Skin epidermis (tissue), 12 donors: ENCODE measurements around the gene ZNF366.

Source experiments
- H3K27ac ChIP-seq, 21 experiments: fragments of 200-600 bp; sonication (generic) in 11 of 21; one replicate each; pipeline ENCODE4 v1.5.0; 2020; ENCODE audit warnings: mild to moderate bottlenecking in 3 of 21, inconsistent platforms in 2 of 21, moderate library complexity in 2 of 21
- H3K4me3 ChIP-seq, 7 experiments: fragments of 200-600 bp; sonication (generic) in 2 of 7; one replicate each; pipeline ENCODE4 v1.5.0; 2020; ENCODE audit warnings: inconsistent platforms in 2 of 7, mild to moderate bottlenecking in 2 of 7, moderate library complexity in 1 of 7

ZNF366 gene

DNA sequence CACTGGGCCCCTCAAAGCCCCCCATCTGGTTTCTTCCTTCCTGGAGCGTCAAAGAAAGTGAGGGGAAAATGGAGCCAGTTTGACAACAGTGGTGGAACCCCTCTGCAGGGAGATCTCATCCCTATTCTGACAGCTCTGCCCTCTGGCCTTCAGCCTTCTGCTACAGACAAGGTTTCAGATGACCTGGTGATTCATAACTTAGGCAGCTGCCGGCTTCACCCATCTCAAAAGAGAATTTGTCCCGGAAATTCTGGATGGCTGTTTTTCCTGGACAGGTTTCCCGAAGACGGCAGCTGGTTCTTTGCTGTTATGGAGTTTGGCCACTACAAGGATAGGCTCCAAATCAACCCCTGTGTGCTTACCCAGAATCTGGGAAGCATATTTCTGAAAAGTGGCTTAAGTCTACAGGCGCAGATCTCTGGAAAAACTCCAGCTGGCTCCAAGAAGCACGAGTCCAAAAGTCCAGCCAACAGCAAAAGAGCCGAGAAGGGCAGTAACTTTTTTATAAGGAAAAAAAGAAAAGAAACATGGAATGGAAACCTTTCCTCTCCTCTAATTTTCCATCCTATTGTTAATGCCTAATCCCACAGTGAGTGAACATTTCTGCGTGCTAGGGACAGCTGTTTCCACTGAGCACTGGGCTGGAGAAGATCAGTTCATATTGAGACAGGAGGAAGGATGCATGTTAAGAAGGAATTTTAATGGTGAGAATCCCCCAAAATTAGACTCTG, 54.5 kb downstream of the ZNF366 start:
- Histone ChIP-seq H3K4me3 (no peak overlapping the region), H3K27ac (peak overlapping the region in 20 of 21 experiments; percentile 18 to 95 (median 81))

- peak overlapping the region in 20 of 21 experiments; percentile 62 to 95 (median 83) for H3K27ac ChIP-seq
- H3K4me3 ChIP-seq: no peak overlapping the region
Observed at GRCh38 chr5:72451741-72452505, 55.3 kb downstream of the ZNF366 start.

GRCh38 chr5:72448368-72448767, 58.8 kb downstream of the ZNF366 start:
- Histone ChIP-seq H3K4me3 (no peak overlapping the region), H3K27ac (no peak overlapping the region)

DNA sequence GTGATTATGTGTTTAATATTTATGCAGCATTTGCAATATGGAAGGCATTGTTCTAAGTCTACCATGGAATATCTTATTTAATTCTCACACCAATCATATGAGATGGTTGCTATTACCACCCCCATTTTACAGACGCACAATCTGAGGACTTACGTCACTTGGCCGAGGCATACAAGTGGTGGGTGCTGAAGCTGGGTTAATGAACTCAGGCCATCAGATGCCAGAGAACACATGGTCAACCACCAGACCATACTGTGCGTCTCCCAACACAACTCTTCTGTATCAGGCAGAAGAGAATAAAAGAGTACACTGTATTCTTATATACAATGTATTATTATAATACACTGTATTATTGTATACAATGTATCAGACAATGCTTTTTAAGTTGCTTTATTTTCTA, 59.5 kb downstream of the ZNF366 start:
- Histone ChIP-seq H3K4me3 (no peak overlapping the region), H3K27ac (no peak overlapping the region)

DNA sequence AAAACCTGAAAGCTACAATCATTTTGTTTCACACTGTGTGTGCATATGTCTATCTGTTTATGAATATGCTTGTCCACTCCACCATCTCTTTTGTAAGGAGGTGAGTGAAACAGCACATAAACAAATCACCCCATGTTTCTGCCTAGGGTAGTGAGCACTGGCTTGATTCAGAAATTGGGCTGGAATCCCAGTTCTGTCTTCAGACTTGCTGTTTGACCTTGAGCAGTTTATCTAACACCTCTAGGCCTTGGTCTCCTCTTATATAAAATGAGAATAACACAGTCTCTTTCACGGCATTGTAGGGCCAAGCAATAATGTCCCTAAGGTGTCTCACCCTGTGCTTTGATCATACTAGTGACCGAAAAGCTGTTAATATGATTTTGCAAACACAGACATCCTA, 61.2 kb downstream of the ZNF366 start:
- H3K27ac ChIP-seq: no peak overlapping the region
- no peak overlapping the region for H3K4me3 ChIP-seq

DNA sequence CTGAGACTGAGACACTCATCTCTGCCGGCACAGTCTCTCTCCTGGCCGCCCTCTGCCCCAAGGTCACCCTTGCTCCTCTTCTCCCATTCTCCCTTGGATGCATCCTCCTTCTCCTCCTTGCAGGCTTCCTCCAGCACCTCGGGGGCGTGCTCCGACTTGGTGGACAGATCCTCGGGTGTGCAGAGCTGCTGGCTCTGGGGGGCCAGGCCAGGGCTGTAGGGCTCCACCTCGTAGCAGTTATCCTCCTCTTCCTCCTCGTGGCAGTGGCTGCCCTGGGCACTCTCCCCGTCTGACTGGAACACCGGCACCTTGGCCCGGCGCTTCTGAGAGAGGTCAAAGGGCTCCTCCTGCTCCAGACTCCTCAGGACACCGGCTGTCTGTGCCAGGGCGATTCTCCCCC, 63.3 kb downstream of the ZNF366 start:
- Histone ChIP-seq H3K4me3 (no peak overlapping the region), H3K27ac (no peak overlapping the region)

- Histone ChIP-seq H3K4me3 (no peak overlapping the region), H3K27ac (peak overlapping the region in 17 of 21 experiments; percentile 1 to 86 (median 70))
Observed at GRCh38 chr5:72441862-72442540, 65.2 kb downstream of the ZNF366 start.

GRCh38 chr5:72441094-72441723, 66.0 kb downstream of the ZNF366 start:
- Histone ChIP-seq H3K4me3 (no peak overlapping the region), H3K27ac (peak overlapping the region in 18 of 21 experiments; percentile 8 to 86 (median 68))

- H3K27ac ChIP-seq: peak overlapping the region in 9 of 21 experiments; percentile 15 to 86 (median 70)
Observed at GRCh38 chr5:72440207-72440638, 67.0 kb downstream of the ZNF366 start.

GRCh38 chr5:72439192-72439591, 68.0 kb downstream of the ZNF366 start:
- no peak overlapping the region for H3K4me3 ChIP-seq
- H3K27ac ChIP-seq: peak overlapping the region in 10 of 21 experiments; percentile 2 to 56 (median 30)

More at GRCh38 chr5:72440207-72440638, 67.0 kb downstream of the ZNF366 start:
- no peak overlapping the region for H3K4me3 ChIP-seq

DNA sequence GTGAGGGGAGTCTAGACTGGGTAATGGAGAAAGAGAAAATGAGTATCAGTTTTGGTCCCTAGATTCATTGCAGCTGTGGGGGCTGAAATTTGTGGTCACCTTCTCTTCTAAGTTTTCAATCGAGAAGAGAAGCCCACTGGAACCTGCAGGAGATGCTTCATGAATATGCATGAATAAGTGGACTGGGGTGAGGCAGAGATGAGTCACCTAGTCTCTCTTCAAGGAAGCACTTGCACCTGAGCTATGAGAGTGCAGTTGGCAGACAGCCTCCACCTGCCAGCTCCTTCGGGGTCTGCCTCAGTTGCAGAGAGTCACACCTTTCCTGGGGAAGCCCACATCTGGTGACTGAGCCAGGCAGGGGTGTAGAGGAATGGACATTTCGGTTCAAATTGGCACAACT, 69.1 kb downstream of the ZNF366 start:
- no peak overlapping the region for H3K4me3 ChIP-seq
- peak overlapping the region in 1 of 21 experiments; percentile 17 for H3K27ac ChIP-seq

DNA sequence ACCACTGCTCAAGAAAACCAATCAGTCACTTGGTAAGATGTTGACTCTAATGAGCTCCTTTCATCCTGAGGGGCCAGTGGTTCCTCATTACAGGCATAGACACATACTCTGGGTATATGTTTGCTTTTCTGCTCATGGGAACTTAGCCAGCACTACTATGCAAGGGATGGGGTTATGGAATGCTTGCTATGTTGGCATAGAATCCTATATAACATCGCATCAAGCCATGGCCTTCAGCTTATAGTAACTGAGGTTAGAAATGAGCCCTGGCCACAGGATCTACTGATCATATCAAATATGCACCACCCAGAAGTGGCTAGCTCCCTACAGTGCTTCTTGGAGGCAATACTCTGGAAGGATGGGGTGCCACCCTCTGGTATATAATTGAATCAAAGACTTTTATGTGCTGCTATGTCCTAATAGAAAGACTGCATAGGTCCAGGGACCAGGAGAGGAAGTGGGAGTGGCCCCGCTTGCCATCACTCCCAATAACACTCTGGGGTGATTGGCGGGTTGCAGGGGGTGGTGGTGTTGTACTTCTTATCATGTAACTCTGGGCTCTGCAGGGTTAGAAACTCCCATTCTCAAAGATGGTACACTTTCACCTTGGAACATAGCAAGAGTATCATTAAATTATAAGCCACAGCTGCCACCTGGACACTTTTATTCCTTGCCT, 70.3 kb downstream of the ZNF366 start:
- Histone ChIP-seq H3K4me3 (no peak overlapping the region), H3K27ac (no peak overlapping the region)

- H3K27ac ChIP-seq: peak overlapping the region in 8 of 21 experiments; percentile 18 to 70 (median 40)
Observed at GRCh38 chr5:72434781-72435437, 72.3 kb downstream of the ZNF366 start.

DNA sequence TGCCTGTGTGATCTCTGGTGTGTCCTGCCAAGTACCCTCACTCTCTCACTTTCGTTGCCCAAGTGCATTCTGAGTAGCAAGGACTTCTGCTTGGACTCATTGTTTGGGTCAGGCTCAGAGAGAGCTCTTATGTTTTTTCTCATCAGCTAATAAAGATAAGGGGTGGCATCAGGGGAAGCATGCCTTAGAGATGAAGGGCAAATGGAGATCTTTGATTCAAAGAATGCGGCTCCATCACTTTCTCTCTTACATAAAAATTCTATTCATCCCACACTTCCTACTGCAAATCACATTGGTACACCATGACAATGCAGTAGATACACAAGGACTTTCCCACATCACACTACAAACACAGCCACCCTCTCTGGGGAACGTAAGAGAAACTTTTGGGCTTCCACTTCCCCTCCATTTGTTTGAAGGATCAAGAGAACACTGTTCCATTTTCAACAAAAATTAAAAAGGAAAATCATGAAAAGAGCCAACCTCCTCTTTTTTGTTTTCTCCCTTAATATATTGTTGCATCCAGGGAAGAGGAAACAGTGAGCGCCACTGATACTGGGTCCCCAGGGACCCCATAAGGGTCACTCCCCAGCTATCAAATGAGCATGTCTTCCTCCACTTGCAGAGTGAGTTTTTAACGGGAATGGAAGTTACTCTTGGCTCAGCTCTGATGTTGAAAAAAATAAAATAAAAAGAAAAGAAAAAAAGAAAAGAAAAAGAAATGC, 73.0 kb downstream of the ZNF366 start:
- peak overlapping the region in 10 of 21 experiments; percentile 18 to 70 (median 45) for H3K27ac ChIP-seq
- H3K4me3 ChIP-seq: no peak overlapping the region

More at GRCh38 chr5:72434781-72435437, 72.3 kb downstream of the ZNF366 start:
- no peak overlapping the region for H3K4me3 ChIP-seq

DNA sequence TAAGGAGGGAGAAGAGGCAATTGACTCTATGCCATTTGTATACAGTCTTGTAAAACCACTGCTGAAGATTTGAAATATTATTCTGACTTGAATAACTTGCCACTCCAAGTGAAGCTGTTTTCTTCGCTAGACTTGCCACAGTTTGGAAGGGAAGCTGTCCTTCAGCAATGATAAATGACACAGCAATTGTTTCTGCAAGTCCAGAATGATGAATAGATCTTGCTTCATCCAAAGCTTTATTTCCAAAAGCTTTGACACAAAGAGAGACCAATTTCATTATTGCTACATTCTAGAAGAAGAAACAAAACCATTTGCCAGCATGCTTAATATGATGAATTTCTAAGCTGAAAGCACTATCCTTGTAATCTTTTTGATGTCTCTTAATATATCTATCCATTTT, 73.7 kb downstream of the ZNF366 start:
- peak overlapping the region in 3 of 21 experiments; percentile 40 to 62 (median 50) for H3K27ac ChIP-seq

GRCh38 chr5:72428669-72429068, 78.5 kb downstream of the ZNF366 start:
- Histone ChIP-seq H3K4me3 (no peak overlapping the region), H3K27ac (no peak overlapping the region)

More for the DNA sequence above, 73.7 kb downstream of the ZNF366 start:
- H3K4me3 ChIP-seq: no peak overlapping the region

DNA sequence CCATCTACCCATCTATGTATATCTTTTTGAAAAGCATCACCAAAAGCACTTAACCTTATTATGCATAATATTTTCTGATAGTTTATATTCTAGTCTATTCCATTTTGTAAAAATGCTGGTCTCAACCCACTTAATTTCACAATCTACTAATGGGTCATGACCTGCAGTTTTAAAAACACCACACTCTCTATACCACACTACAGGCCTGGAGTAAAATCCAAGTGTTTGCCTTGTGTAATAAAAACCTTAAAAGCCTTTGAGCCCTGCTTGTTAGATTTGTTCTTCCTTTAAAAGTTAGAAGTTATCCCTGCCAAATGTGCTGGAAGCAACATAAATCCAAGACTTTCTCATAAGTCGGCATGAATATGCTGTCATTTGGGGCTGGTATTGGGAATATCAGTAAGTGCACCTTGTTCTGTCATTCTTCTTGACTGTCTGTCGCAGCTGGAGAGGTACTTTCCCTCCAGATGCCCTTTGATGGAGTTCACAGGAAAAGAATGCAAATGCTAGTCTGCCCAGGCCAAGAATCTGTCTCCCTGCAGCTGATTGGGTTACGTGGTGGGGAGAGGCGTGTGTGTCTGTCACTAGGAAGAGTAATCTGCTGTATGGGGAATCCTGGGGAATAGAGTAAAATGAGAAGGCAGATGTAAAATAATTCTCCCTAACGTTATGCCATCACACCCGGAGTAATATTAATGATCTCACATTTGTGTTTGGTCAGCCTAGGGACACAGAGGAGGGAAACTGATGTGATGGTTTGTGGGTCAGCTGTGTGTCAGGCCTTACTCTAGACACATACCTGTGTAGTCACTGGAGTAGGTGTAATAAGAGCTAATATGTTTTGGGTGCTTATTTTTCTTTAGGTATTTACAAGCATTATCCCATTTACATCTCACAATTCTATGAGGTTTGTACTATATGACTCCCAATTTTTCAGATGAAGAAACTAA, 79.4 kb downstream of the ZNF366 start:
- Histone ChIP-seq H3K4me3 (no peak overlapping the region), H3K27ac (no peak overlapping the region)
